Skeletal muscle cell (primary cell): Measurements from ENCODE around the gene ATM.
A peak's percentile ranks its signal among the peaks of the same experiment; 100 is the strongest.
"Not testable (repeated sequence)": the region's sequence is repeated elsewhere in the genome, so short reads cannot be mapped to it uniquely, and the experiment has no call there.

Experiments used
- DNase-seq: peaks from one replicate; pipeline ENCODE4 v3.0.0-alpha.2; 2010; ENCODE audit warnings: low read depth
- H3K4me3 ChIP-seq: 2 replicates; pipeline ENCODE4 v1.5.1; 2011; ENCODE audit warnings: low read depth, mild to moderate bottlenecking, control low read depth, low read length, moderate library complexity

The ATM gene

DNA sequence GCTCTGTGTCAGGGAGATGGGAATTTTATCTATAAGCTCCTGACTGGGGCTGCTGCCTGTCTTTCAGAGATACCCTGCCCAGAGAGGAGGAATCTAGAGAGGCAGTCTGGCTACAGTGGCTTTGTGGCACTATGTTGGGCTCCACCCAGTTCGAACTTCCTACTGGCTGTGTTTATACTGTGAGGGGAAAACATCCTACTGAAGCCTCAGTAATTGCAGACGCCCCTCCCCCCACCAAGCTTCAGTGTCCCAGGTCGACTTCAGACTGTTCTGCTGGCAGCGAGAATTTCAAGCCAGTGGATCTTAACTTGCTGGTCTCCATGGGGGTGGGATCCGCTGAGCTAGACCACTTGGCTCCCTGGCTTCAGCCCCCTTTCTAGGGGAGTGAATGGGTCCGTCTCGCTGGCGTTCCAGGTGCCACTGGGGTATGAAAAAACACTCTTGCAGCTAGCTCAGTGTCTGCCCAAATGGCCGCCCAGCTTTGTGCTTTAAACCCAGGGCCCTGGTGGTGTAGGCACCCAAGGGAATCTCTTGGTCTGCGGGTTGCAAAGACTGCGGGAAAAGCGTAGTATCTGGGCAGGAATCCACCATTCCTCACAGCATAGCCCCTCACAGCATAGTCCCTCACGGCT is 54.2 kb downstream of the ATM start:
- not testable (repeated sequence) for DNase-seq, H3K4me3 ChIP-seq

DNA sequence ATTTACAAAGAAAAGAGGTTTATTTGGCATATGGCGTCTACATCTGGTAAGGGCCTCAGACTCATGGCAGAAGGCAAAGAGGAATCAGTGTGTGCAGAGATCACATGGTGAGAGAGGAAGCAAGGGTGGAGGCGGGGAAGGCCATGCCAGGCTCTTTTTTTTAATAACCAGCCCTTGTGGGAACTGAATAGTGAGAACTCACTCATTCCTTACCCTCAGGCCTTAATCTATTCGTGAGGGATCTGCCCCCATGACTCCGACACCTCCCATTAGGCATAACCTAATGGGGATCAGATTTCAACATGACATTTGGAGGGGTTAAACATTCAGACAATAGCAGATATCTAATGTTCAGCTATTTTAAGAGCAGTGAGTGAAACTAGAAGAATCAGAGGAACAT is 55.7 kb downstream of the ATM start:
- H3K4me3 ChIP-seq, result no peak overlapping the region
- DNase-seq, result no peak

DNA sequence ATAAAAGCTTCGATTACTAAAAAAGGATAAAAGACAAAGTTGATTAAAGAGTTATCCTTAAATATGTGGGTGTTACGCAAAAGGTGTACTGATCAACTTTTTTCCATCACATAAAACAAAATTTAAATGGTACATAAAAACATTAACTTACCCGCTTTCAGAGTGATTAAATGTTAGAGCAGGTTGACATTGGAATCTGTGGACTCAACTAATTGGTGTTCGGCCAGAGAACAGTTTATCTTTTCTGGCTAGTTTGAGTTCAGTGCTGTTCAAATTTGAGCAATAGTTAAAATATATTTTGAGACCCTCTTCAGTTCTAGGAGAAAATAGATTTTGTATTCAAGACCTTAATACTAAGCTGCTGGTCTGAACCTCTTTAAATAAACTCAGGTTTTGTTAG is 56.1 kb downstream of the ATM start:
- no peak overlapping the region for H3K4me3 ChIP-seq
- DNase-seq, result no peak

DNA sequence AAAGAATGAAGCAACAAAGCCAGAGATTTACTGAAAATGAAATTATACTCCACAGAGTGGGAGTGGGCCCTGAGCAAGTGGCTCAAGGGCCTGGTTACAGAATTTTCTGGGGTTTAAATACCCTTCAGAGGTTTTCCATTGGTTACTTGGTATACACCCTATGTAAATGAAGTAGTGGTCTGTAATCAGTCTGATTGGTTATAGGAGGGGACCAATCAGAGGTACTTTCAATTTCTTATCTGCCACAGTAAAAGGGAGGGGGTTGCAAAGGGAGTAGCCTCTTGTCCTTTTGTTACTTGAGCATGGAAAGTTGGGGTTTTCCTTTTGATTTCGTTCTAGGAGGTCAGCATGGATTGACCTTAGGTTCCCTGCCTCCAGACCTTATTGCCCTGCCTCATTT is 63.5 kb downstream of the ATM start:
- DNase-seq, result no peak
- no peak overlapping the region for H3K4me3 ChIP-seq

DNA sequence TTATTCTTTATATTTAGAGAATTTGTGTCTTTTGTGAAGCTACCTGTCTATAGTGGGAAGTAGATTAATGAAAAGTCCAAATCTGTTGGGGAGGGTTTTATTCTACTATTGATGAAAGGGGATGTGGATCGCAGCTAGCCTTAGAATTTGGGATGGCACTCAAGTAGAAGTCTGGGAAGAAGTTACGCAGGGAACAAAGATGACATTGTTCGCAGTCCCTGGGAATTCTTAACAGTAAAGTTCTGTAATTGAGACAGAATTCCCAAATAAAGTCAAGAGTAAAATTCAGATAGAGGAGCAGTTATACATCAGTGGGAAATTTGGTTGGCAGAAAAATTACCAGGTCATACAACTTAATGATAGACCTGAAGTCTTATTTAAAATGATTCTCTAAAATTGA is 64.1 kb downstream of the ATM start:
- DNase-seq, result no peak
- H3K4me3 ChIP-seq, result no peak overlapping the region

DNA sequence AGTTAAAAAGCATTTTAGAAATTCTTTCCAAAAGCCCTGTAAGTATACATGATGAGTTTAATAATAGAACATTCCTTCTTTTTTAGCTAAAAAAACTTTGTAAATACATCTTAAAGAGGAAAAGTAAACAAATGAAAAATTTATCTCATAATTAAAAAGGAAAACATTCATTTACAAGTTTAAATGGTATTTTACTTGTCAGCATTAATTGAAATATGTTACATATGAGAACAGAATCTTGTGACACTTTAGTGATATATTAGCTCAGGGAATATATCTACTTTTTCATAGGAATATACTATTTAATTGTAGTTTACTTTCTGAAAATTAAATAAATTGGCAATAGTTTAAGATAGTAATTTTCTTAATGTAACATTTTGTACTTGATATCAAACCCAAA is 66.2 kb downstream of the ATM start:
- DNase-seq, H3K4me3 ChIP-seq: not testable (repeated sequence)

DNA sequence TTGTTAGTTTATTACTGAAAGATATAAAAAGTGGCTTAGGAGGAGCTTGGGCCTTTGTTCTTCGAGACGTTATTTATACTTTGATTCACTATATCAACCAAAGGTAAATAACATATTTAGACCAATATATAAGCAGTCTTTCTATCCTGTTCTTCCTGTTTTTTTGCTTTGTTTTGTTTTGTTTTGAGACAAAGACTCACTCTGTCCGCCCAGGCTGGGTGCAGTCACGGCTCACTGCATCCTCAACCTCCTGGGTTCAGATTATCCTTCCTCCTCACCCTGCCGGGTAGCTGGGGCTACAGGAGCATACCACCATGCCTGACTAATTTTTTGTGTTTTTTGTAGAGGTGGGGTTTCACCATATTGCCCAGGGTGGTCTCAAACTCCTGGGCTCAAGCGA is 66.8 kb downstream of the ATM start:
- no peak overlapping the region for H3K4me3 ChIP-seq
- DNase-seq, result no peak

DNA sequence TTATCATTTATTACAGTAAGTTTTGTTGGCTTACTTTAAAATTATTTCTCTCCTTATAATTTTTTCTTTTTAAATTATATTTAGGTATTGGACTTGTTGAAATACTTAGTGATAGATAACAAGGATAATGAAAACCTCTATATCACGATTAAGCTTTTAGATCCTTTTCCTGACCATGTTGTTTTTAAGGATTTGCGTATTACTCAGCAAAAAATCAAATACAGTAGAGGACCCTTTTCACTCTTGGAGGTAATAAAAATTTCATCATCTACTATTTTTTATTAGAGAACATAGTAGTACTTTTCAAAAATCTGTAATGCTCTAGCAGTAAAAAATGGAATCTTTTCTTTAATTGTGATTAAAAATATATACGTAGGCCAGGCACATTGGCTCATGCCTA is 70.4 kb downstream of the ATM start:
- no peak overlapping the region for H3K4me3 ChIP-seq
- no peak for DNase-seq

DNA sequence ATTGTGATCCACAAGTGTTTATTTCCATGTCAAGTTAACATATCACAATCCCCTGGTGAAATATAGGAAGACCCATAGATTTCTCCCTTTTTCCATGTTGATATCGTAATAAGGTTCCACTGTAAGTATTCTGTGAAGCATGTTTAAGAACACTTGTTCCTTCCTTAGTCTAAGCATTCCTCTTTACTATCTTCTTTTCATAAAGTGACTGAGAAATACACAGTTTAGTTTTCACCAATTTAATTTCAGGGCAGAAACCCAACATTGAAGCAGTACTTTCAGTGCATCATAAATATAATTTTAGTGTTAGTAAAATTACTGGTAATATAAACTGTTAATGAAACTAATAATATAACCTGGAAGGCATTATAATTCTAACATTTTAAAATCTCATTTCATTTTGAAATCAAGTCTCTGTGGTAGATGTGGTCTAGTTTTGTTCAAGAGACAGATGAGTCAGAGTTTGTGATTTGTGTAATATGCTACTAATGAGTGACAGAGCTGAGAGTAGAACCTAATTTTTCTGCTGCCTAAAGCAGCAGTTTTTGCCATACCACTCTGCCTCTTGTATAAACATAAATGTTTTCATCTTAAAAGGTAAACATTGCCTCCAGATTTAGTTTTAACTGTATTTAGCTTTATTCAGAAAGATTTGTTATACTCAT is 79.4 kb downstream of the ATM start:
- DNase-seq, result peak; percentile 0
- no peak overlapping the region for H3K4me3 ChIP-seq

DNA sequence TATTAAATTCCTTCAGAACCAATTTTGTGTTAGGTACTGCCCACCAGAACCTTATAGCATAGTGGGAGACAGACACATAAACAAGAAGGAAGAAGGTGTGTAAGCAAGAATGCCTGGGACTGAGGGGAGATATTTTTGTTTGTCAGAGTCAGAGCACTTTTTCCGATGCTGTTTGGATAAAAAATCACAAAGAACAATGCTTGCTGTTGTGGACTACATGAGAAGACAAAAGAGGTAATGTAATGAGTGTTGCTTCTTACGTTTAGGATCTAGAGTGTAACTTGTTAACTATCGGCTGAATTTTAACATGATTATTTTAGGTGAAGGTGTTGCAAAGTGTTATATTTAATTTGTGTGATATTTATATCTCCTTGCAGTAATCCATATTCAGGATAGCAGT is 84.9 kb downstream of the ATM start:
- no peak for DNase-seq
- no peak overlapping the region for H3K4me3 ChIP-seq

DNA sequence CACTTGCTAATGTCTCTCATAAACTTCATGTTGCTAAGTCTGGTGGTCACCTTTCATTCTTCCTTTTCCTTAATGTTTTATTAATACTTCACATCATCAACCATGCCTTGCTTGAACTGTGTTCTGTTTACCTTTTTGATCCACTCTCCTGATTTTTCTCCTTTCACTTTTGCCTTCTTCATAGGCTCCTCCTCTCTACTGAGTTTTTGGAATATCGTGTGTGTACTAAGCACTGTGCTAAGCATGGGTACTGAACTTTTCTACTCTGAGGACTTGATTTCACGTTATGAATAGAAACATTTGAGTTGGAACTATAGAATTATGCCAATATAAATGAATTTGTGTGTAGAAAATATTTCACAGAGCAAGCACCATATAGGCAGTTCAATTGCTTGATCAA is 90.6 kb downstream of the ATM start:
- no peak for DNase-seq
- H3K4me3 ChIP-seq, result no peak overlapping the region

DNA sequence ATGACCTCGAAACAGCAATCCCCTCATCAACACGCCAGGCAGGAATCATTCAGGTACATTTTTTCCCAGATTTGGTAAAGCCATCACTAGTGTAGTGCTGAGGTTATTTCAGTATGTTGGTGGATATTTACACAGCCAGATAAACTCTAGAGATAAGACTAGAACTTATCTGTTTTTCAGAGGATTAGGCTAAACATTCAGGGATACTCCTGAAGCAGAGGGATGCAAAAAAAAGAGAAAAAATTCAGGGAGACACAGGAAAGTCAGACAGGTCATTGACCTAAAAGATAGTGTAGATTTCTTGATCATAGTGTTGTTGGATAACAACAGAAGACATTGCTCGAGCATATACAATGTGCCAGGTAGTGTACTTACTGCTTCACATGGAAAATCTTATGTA is 93.2 kb downstream of the ATM start:
- no peak for DNase-seq
- H3K4me3 ChIP-seq, result no peak overlapping the region

DNA sequence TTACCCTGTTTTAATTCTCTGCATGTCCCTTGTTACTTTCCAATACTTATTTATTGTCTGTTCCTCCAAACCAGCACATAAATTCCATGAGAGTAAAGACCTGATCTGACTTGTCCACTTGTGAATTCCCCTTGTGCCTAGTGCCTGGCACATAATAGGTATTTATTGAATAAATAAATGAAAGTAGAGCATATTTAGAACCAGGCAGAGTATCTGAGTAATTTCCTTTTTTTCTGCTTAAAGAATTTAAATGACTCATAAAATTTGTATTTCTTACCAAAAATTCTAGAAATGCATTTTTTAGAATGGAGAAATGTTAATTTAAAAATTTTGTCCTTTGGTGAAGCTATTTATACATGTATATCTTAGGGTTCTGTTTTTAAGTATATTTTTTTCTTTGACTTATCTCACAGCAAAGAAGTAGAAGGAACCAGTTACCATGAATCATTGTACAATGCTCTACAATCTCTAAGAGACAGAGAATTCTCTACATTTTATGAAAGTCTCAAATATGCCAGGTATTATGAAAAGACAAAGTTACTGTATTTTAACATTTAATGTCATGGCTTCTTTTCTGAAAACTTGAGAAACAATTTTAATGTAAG is 96.8 kb downstream of the ATM start:
- DNase-seq, result no peak
- no peak overlapping the region for H3K4me3 ChIP-seq

DNA sequence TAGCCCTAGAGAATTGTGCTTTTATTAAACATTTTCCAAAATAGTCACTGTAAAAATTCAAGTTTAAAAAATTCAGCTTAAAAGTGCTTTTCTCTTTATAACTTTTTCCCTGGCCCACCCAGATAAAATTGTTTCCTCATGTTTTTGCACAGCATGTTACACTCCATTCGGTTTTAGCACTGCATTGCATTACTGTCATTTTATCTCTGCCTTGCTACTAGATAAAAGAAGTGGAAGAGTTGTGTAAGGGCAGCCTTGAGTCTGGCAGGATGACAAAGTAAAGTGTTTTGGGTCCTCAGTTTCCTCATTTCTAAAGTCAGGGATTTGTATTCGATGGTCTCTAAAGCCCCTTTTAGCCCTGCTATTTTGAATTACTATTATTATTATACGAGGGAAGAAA is 99.8 kb downstream of the ATM start:
- H3K4me3 ChIP-seq, result no peak overlapping the region
- no peak for DNase-seq

DNA sequence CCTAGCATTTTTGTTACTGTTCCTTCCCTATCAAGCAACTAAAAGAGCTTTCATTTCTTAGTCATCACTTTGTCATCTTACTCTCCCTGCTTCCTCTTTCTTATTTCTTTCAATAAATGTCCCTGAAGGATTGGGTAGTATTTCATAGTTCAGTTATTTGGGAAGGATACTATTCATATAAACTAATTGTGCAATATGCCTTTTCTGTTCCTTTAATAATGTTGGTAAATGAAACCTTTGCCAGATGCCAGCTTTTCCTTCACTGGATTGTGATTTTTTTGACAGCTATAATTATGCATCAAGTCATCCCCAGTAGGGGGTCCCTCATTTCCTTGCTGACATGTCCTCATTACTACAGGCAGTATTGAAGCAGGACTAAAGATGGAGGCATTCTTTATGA is 101.7 kb downstream of the ATM start:
- peak; percentile 4 for DNase-seq
- H3K4me3 ChIP-seq, result no peak overlapping the region

DNA sequence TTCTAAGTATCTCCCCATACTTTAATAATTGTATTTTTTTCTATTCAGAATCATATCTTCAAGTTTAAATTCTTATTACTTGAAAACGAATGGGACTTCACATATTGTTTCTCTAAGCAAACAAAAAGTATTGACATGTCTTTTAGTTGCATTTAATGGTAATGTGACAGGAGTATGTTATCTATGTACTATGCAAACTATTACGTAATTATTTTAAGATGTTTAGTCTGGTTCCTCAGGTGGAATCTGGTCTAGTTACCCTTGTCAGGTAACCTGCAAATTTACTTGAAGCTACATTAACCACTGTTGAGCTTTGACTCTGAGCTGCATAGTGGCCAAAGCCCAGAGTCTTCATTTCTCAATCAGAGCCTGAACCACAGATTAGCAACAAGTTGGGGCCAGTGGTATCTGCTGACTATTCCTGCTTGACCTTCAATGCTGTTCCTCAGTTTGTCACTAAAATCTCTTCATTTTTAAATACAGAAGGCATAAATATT is 110.6 kb downstream of the ATM start:
- no peak overlapping the region for H3K4me3 ChIP-seq
- DNase-seq, result no peak

DNA sequence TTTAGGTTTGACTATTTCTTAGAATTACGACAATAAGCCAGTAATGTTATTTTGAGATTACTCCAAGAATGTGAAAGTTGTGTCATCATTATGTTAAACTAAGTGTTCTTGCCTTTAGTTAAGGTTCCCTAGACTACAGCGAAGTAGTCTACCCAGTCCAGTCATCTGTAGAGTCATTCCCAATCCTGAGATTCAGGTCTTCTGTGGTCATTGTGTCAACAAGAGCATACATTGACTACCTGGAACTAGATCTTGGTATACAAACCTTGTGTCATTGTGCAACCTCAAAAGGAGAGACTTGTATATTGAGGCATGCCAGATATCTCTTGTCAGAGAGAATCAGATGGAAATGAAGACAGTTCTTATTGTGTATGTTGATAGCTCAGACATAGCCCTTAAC is 115.9 kb downstream of the ATM start:
- no peak for DNase-seq

DNA sequence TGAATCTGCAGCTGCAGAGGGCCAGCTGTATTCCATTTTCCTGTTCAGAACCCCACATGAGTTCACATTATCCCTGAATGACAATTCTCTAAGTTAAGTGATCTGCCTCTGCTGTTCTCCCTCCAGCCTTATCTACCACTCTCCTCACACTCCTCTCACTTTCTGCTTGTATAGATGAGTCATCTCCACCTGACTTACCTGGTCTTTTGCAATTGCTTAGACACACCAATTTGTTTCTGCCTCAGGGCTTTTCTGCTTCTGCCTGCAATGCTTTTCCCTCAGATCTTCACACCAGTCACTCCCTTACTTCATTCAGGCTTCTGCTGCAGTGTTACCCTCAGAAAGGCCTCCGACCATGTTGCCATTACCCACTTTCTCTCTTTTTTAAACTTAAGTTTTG is 118.1 kb downstream of the ATM start:
- no peak for DNase-seq
- no peak overlapping the region for H3K4me3 ChIP-seq

More for the DNA sequence above, 115.9 kb downstream of the ATM start:
- no peak overlapping the region for H3K4me3 ChIP-seq

DNA sequence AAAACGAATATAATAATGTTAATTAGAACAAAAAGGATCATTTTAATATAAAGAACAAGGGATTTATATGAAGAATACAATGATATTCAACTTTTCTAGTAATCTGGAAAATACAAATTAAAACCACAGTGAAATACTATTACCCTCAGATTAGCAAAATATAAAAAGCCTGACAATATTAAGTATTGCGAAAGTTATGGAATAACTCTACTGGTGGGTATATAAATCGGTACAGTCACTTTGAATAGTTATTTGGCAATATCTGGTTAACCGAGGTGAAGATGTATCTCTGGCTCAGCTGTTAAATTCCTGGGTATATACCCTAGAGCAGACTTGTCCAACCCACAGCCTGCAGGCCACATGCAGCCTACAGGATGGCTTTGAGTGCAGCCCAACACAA is 118.8 kb downstream of the ATM start:
- DNase-seq, result no peak
- no peak overlapping the region for H3K4me3 ChIP-seq

DNA sequence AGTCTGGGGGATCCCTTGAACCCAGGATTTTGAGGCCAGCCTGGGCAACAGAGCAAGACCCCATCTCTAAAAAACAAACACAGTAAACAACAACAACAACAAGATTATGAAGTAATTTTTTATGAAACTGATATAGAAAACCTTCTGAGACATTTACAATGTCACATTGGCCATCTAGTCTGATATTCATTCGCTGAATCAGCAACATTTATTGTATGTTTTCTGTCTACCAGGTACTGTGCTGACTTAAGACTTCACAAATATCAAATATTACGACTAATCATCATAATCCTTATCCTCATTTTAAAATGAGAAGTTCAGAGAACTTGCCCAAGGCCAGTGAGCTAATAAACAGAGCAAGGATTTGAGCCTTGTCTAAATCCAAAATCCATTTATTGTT is 120.8 kb downstream of the ATM start:
- DNase-seq, result no peak
- H3K4me3 ChIP-seq, result no peak overlapping the region

DNA sequence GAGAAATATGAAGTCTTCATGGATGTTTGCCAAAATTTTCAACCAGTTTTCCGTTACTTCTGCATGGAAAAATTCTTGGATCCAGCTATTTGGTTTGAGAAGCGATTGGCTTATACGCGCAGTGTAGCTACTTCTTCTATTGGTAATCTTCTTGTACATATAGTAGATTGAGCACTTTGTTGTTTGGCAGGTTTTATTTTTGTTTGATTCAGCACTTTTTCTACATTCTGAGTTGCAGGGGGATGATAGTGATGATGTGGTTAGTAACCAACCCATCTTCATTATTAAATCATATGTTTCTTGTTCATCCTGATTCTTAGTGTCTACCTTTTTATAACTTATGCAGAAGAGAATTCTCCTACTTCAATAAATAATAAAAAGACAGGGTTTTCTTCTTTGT is 122.9 kb downstream of the ATM start:
- no peak for DNase-seq
- no peak overlapping the region for H3K4me3 ChIP-seq
